ENCODE data around the gene RBM19. TPM values are rescaled to one million over a fixed set of nuclear protein-coding genes. Genes with fewer than 3 reads are reported as not detected.

The RBM19 gene
- total and polyA plus RNA-seq, 10 donors, result 13.6 to 46.7 (median 34.5) TPM

DNA sequence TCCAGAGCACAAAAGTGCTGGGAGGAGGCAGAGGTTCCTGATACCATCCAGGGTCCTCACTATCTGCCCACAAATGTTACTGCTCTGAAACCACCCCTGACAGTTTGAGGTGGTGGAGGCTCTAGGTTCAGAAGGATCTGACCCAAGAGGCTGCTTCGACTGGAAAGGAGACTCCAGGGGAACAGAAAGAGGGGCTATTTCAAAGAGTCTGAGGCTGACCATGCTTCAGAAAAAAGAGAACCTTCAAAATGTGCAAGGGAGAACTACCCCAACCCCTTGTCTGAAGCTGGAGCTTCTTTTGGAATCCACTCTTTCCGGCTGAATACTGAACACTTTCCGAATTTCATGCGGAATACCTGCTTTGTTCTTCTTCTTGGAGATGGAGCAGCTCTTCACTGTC is 41.8 kb downstream of the RBM19 start:
- H3K4me3 ChIP-seq, result no peak overlapping the region
- H3K9me3 ChIP-seq, result no peaks in the 10 kb centered on the region
- TF ChIP-seq, protein P1, sequence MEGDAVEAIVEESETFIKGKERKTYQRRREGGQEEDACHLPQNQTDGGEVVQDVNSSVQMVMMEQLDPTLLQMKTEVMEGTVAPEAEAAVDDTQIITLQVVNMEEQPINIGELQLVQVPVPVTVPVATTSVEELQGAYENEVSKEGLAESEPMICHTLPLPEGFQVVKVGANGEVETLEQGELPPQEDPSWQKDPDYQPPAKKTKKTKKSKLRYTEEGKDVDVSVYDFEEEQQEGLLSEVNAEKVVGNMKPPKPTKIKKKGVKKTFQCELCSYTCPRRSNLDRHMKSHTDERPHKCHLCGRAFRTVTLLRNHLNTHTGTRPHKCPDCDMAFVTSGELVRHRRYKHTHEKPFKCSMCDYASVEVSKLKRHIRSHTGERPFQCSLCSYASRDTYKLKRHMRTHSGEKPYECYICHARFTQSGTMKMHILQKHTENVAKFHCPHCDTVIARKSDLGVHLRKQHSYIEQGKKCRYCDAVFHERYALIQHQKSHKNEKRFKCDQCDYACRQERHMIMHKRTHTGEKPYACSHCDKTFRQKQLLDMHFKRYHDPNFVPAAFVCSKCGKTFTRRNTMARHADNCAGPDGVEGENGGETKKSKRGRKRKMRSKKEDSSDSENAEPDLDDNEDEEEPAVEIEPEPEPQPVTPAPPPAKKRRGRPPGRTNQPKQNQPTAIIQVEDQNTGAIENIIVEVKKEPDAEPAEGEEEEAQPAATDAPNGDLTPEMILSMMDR (IDR thresholded peaks at IDR 0.05 in 8 of 11, conservative IDR thresholded peaks at IDR 0.05 in 3 of 11), result no peak
- TF ChIP-seq POLR2A (IDR thresholded peaks at IDR 0.05) (no peak), POLR2AphosphoS5 (IDR thresholded peaks at IDR 0.05) (no peak)
- H3K36me3 ChIP-seq, result peaks cover 0 to 100% (median 65%) of the 10 kb centered on the region in 6 donors
- no peak for DNase-seq
- H3K27me3 ChIP-seq (replicated peaks in 1 of 7), result no peaks in the 10 kb centered on the region
- WGBS, 5 donors, result 67 to 94% (median 71%) methylated on average over 4 of the region's 4 CpGs
- intact Hi-C loops (cut with DNase I; ENCODE audit: low total_unique reads), result no loop called here
- no peak overlapping the region for H3K27ac ChIP-seq
- H3K4me1 ChIP-seq, result no peaks in the 10 kb centered on the region

DNA sequence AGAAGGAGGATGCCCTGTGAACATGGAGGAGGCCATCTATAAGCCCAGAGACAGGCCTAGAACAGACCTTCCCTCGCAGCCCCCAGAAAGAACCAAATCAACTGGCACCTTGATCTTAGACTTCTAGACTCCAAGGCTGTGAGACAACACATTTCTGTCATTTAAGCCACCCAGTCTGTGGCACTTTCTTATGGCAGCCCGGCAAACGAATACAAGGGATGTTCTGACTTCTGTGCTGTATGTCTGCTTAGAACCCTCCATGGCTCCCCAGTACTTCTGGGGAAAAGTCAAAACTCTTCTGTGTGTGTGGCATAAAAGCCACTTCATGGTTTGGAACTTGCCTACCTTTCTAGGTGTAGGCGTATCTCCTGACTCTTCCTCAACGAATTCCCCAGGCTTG is 42.9 kb downstream of the RBM19 start:
- H3K27me3 ChIP-seq (replicated peaks in 1 of 7), result no peaks in the 10 kb centered on the region
- H3K9me3 ChIP-seq, result no peaks in the 10 kb centered on the region
- peaks cover 0 to 100% (median 75%) of the 10 kb centered on the region in 6 donors for H3K36me3 ChIP-seq
- intact Hi-C loops (cut with DNase I; ENCODE audit: low total_unique reads), result no loop called here
- no peak overlapping the region for H3K4me3 ChIP-seq
- H3K4me1 ChIP-seq, result no peaks in the 10 kb centered on the region
- H3K27ac ChIP-seq, result no peak overlapping the region
- TF ChIP-seq, protein P1 (IDR thresholded peaks at IDR 0.05 in 8 of 11, conservative IDR thresholded peaks at IDR 0.05 in 3 of 11), result no peak
- TF ChIP-seq POLR2A (IDR thresholded peaks at IDR 0.05) (no peak), POLR2AphosphoS5 (IDR thresholded peaks at IDR 0.05) (no peak)
- 96 to 99% (median 98%) methylated on average over 5 of the region's 5 CpGs for WGBS, 5 donors
- peak; percentile 17 for DNase-seq

DNA sequence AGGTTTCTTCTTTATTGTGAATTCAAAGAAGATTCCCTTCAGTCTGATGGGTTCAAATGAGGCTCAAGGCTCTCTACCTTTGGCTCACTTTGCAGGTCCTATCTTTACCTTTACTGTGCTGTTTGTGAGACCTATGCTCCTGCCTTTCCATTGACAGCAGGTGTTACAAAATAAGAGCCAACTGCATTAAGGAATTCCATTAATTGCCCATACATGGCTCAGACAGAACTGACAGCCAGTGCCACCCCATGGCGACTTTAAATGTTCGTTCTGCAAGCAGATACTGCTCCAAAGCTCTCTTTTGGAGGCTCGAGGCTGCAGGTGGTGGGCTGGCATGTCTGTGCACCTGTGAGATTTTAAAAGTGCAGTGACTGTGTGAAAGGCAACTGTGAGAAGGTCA is 44.7 kb downstream of the RBM19 start:
- intact Hi-C loops (cut with DNase I; ENCODE audit: low total_unique reads), result no loop called here
- H3K27ac ChIP-seq, result no peak overlapping the region
- no peaks in the 10 kb centered on the region for H3K9me3 ChIP-seq
- TF ChIP-seq POLR2A (IDR thresholded peaks at IDR 0.05) (no peak), POLR2AphosphoS5 (IDR thresholded peaks at IDR 0.05) (no peak)
- TF ChIP-seq, protein P1 (IDR thresholded peaks at IDR 0.05 in 8 of 11, conservative IDR thresholded peaks at IDR 0.05 in 3 of 11), result no peak
- peaks cover 0 to 100% (median 82%) of the 10 kb centered on the region in 6 donors for H3K36me3 ChIP-seq
- peak; percentile 47 for DNase-seq
- H3K4me3 ChIP-seq, result no peak overlapping the region
- WGBS, 5 donors, result 82 to 97% (median 93%) methylated on average over 3 of the region's 3 CpGs
- H3K4me1 ChIP-seq, result no peaks in the 10 kb centered on the region
- H3K27me3 ChIP-seq (replicated peaks in 1 of 7), result no peaks in the 10 kb centered on the region

DNA sequence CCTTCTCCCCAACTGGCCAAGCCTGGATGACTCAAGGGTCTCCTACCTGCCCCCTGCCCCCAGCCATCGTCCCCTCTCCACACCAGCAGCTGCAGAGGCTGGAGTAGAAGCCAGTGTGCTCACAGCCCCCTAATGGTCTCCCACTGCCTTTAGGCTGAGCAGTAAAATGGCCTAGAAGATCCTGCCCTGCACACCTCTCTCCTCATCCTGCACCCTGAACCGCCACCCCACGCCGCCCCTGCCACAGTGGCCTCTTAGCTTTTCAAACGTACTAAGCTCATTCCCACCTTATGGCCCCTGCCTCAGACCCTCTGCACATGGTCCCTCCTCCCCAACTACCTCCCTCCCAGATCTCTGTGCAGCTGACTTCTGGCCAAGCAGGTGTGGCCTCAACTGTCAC is 46.3 kb downstream of the RBM19 start:
- Histone ChIP-seq H3K9me3 (no peaks in the 10 kb centered on the region), H3K27ac (no peak overlapping the region), H3K4me3 (no peak overlapping the region), H3K27me3 (replicated peaks in 1 of 7) (no peaks in the 10 kb centered on the region), H3K36me3 (peaks cover 0 to 100% (median 77%) of the 10 kb centered on the region in 6 donors), H3K4me1 (no peaks in the 10 kb centered on the region)
- 96 to 99% (median 98%) methylated on average over 5 of the region's 5 CpGs for WGBS, 5 donors
- intact Hi-C loops (cut with DNase I; ENCODE audit: low total_unique reads), result no loop called here
- TF ChIP-seq POLR2AphosphoS5 (IDR thresholded peaks at IDR 0.05), result no peak
- no peak for TF ChIP-seq POLR2A (IDR thresholded peaks at IDR 0.05)
- TF ChIP-seq, protein P1 (IDR thresholded peaks at IDR 0.05 in 8 of 11, conservative IDR thresholded peaks at IDR 0.05 in 3 of 11), result no peak
- peak; percentile 53 for DNase-seq
